ENCODE results near the gene NUP205. TPM values are rescaled to one million over a fixed set of nuclear protein-coding genes. Genes with fewer than 3 reads are reported as not detected.

NUP205 gene
- total RNA-seq, 1 experiment from 2014 or later, result 86.7 TPM

DNA sequence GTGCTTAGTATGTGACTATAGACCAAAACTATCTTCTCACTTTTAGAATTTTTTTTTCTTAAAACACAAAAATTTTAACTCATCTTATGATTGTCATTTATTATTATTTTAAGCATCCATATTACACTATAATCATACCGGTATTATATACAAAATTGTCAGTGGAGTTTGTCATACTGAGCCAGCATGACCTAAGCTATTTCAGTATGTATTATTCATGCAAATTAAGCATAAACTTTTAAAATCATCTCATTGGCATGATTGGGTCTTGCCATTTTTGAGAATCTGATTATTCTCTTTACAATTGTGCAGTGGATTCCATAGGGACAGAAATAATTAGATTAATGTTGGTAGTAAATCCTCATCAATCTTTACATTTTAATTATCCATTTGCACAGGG, 58.4 kb downstream of the NUP205 start:
- CTCF ChIA-PET, result no interaction called here
- H3K9me2 ChIP-seq (replicated peaks; ENCODE audit: low read length), result no peaks in the 10 kb centered on the region

DNA sequence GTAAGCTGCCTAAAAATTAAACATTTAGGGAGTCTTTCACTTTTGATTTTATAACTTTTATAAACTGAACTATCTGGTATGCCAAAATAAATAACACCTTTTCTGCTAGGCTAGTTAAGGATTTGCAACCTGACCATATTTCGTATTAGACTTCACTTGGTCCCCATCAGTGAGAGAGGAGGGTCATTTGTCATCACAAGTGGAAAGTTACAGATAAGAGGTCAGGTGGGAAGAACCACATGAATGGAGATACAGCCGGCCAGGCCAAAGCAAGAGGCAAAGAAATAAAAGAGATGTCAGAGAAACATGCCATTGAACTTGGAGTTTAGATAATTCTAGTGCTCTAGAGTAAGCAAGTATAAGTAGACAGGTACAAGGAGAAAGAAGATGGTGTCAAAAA, 60.1 kb downstream of the NUP205 start:
- CTCF ChIA-PET, result no interaction called here
- Histone ChIP-seq H3F3A (ENCODE audit: low read length, unreplicated experiment) (no peaks in the 10 kb centered on the region), H3K79me2 (ENCODE audit: low read length) (no peaks in the 10 kb centered on the region), H3K4me3 (ENCODE audit: low read length) (no peak overlapping the region), H3K27ac (ENCODE audit: low read length) (no peak overlapping the region), H3K9me2 (replicated peaks; ENCODE audit: low read length) (no peaks in the 10 kb centered on the region), H3K9me3 (ENCODE audit: low read length) (no peaks in the 10 kb centered on the region), H3K4me1 (ENCODE audit: insufficient read depth, low read length) (no peaks in the 10 kb centered on the region; the same call in 1 of the 2 replicates), H3K27me3 (ENCODE audit: low read length) (no peaks in the 10 kb centered on the region), H4K20me1 (ENCODE audit: low read length) (no peaks in the 10 kb centered on the region), H3K9ac (ENCODE audit: low read length) (no peak overlapping the region), H3K4me2 (ENCODE audit: low read length) (no peak overlapping the region), H2AFZ (ENCODE audit: low read length) (no peak overlapping the region), H3K36me3 (ENCODE audit: low read depth, low read length) (peaks cover 61% of the 10 kb centered on the region)
- POLR2A ChIA-PET (ENCODE audit: unreplicated experiment), result no interaction called here
- ATAC-seq, result no peak
- intact Hi-C loops (cut with micrococcal nuclease), result no loop called here
- DNase-seq, result no peak
- no TSS peak for BruUV-seq (replicated peaks)
- no peak for TF ChIP-seq EZH2 (IDR thresholded peaks at IDR 0.05; ENCODE audit: low read length, unreplicated experiment)
- TF ChIP-seq, protein P1, sequence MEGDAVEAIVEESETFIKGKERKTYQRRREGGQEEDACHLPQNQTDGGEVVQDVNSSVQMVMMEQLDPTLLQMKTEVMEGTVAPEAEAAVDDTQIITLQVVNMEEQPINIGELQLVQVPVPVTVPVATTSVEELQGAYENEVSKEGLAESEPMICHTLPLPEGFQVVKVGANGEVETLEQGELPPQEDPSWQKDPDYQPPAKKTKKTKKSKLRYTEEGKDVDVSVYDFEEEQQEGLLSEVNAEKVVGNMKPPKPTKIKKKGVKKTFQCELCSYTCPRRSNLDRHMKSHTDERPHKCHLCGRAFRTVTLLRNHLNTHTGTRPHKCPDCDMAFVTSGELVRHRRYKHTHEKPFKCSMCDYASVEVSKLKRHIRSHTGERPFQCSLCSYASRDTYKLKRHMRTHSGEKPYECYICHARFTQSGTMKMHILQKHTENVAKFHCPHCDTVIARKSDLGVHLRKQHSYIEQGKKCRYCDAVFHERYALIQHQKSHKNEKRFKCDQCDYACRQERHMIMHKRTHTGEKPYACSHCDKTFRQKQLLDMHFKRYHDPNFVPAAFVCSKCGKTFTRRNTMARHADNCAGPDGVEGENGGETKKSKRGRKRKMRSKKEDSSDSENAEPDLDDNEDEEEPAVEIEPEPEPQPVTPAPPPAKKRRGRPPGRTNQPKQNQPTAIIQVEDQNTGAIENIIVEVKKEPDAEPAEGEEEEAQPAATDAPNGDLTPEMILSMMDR (conservative IDR thresholded peaks at IDR 0.05; ENCODE audit: low read depth, low read length), result no peak

More for the DNA sequence above, 58.4 kb downstream of the NUP205 start:
- Histone ChIP-seq H3K9ac (ENCODE audit: low read length) (no peak overlapping the region), H3K79me2 (ENCODE audit: low read length) (no peaks in the 10 kb centered on the region), H3K27ac (ENCODE audit: low read length) (no peak overlapping the region), H3K4me3 (ENCODE audit: low read length) (no peak overlapping the region), H2AFZ (ENCODE audit: low read length) (no peak overlapping the region), H4K20me1 (ENCODE audit: low read length) (no peaks in the 10 kb centered on the region), H3K9me3 (ENCODE audit: low read length) (no peaks in the 10 kb centered on the region), H3K4me2 (ENCODE audit: low read length) (no peak overlapping the region), H3K4me1 (ENCODE audit: insufficient read depth, low read length) (no peaks in the 10 kb centered on the region; the same call in 1 of the 2 replicates), H3F3A (ENCODE audit: low read length, unreplicated experiment) (no peaks in the 10 kb centered on the region), H3K27me3 (ENCODE audit: low read length) (no peaks in the 10 kb centered on the region), H3K36me3 (ENCODE audit: low read depth, low read length) (peaks cover 73% of the 10 kb centered on the region)
- intact Hi-C loops (cut with micrococcal nuclease), result no loop called here
- no TSS peak for BruUV-seq (replicated peaks)
- POLR2A ChIA-PET (ENCODE audit: unreplicated experiment), result no interaction called here
- TF ChIP-seq EZH2phosphoT487 (IDR thresholded peaks at IDR 0.05; ENCODE audit: borderline replicate concordance, low read length) (no peak), EZH2 (IDR thresholded peaks at IDR 0.05; ENCODE audit: low read length, unreplicated experiment) (no peak)
- TF ChIP-seq, protein P1 (conservative IDR thresholded peaks at IDR 0.05; ENCODE audit: low read depth, low read length), result no peak
- DNase-seq (no peak), ATAC-seq (no peak)

DNA sequence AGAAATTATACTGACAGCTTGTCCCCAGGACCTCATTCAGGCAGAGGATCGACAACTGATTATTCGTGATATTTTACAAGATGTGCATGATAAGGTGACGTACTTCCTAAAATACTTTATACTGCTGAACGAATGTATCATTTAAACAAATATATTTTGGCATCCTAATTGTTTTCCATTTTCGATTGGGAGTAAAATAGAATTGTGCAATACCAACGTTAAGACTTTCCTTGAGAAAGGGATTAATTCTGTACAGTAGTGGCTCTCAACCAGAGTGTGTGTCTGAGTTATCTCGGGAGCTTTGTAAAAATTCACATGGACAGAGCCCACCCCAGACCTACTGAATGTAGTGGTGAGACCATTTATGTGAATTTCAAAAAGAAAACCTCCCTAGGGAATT, 60.8 kb downstream of the NUP205 start:
- ATAC-seq, result no peak
- Histone ChIP-seq H3K9me2 (replicated peaks; ENCODE audit: low read length) (no peaks in the 10 kb centered on the region), H3K4me1 (ENCODE audit: insufficient read depth, low read length) (no peaks in the 10 kb centered on the region; the same call in 1 of the 2 replicates), H3K9me3 (ENCODE audit: low read length) (no peaks in the 10 kb centered on the region), H2AFZ (ENCODE audit: low read length) (no peak overlapping the region), H3F3A (ENCODE audit: low read length, unreplicated experiment) (no peaks in the 10 kb centered on the region), H3K9ac (ENCODE audit: low read length) (no peak overlapping the region), H3K27ac (ENCODE audit: low read length) (no peak overlapping the region), H3K4me2 (ENCODE audit: low read length) (no peak overlapping the region), H4K20me1 (ENCODE audit: low read length) (no peaks in the 10 kb centered on the region), H3K36me3 (ENCODE audit: low read depth, low read length) (peaks cover 61% of the 10 kb centered on the region), H3K4me3 (ENCODE audit: low read length) (no peak overlapping the region), H3K27me3 (ENCODE audit: low read length) (no peaks in the 10 kb centered on the region), H3K79me2 (ENCODE audit: low read length) (no peaks in the 10 kb centered on the region)
- DNase-seq, result no peak
- ChIA-PET CTCF (no interaction called here), POLR2A (ENCODE audit: unreplicated experiment) (no interaction called here)
- TF ChIP-seq, protein P1 (conservative IDR thresholded peaks at IDR 0.05; ENCODE audit: low read depth, low read length), result no peak
- no peak for TF ChIP-seq EZH2phosphoT487 (IDR thresholded peaks at IDR 0.05; ENCODE audit: borderline replicate concordance, low read length)
- intact Hi-C loops (cut with micrococcal nuclease), result no loop called here
- no TSS peak for BruUV-seq (replicated peaks)
